Hepatocyte (in vitro differentiated cells): ENCODE data around the gene MRTFA. TPM values are rescaled to one million over a fixed set of nuclear protein-coding genes. Genes with fewer than 3 reads are reported as not detected.
"Not testable (repeated sequence)": the region's sequence is repeated elsewhere in the genome, so short reads cannot be mapped to it uniquely, and the experiment has no call there.

Experiments
- DNase-seq: peaks from one replicate; pipeline ENCODE4 v3.0.0-alpha.2; 2016; ENCODE audit warnings: low spot score
- H2AFZ ChIP-seq: fragments of 200-600 bp; sonication (generic); 2 replicates; pipeline ENCODE4 v1.6.0; 2016; ENCODE audit warnings: antibody characterized with exemption, mild to moderate bottlenecking
- H3K27ac ChIP-seq: fragments of 200-600 bp; sonication (generic); 2 replicates; pipeline ENCODE4 v1.5.1; 2016; ENCODE audit warnings: mild to moderate bottlenecking
- H3K27me3 ChIP-seq: fragments of 200-600 bp; sonication (generic); 2 replicates; pipeline ENCODE4 v1.6.1; 2016
- H3K36me3 ChIP-seq: fragments of 200-600 bp; sonication (generic); replicated peaks from 2 replicates; pipeline ENCODE4 v1.5.1; 2016; ENCODE audit warnings: low read depth; ENCODE audit not compliant: insufficient read depth
- H3K4me1 ChIP-seq: fragments of 200-600 bp; sonication (generic); 2 replicates; pipeline ENCODE4 v1.5.1; 2016; ENCODE audit warnings: mild to moderate bottlenecking, moderate library complexity; ENCODE audit not compliant: insufficient read depth
- H3K4me2 ChIP-seq: fragments of 200-600 bp; sonication (generic); 2 replicates; pipeline ENCODE4 v1.6.0; 2016
- H3K4me3 ChIP-seq: fragments of 200-600 bp; sonication (generic); 2 replicates; pipeline ENCODE4 v1.5.1; 2016; ENCODE audit warnings: mild to moderate bottlenecking
- H3K79me2 ChIP-seq: fragments of 200-600 bp; sonication (generic); 2 replicates; pipeline ENCODE4 v1.6.0; 2017; ENCODE audit warnings: mild to moderate bottlenecking
- H3K9me2 ChIP-seq: fragments of 200-600 bp; sonication (generic); replicated peaks from 2 replicates; pipeline ENCODE4 v1.6.0; 2017; ENCODE audit warnings: mild to moderate bottlenecking; ENCODE audit not compliant: insufficient read depth
- H3K9me3 ChIP-seq: fragments of 200-600 bp; sonication (generic); 2 replicates; pipeline ENCODE4 v1.5.1; 2016; ENCODE audit warnings: low read depth, mild to moderate bottlenecking
- H4K20me1 ChIP-seq: fragments of 200-600 bp; sonication (generic); 2 replicates; pipeline ENCODE4 v1.6.0; 2016; ENCODE audit warnings: mild to moderate bottlenecking; ENCODE audit not compliant: insufficient read depth, poor library complexity, severe bottlenecking
- CTCF ChIP-seq: fragments of 200-600 bp; sonication (generic); IDR thresholded peaks from 2 replicates; pipeline ENCODE4 v1.5.1; 2016; ENCODE audit warnings: antibody characterized with exemption, mild to moderate bottlenecking; ENCODE audit not compliant: poor library complexity
- EZH2 ChIP-seq: fragments of 200-600 bp; sonication (generic); IDR thresholded peaks from 2 replicates; pipeline ENCODE4 v1.6.1; 2016; ENCODE audit warnings: antibody characterized with exemption, mild to moderate bottlenecking, borderline replicate concordance
- EZH2phosphoT487 ChIP-seq: fragments of 200-600 bp; sonication (generic); IDR thresholded peaks from one replicate; pipeline ENCODE4 v1.6.1; 2018; ENCODE audit warnings: antibody characterized with exemption, mild to moderate bottlenecking, low read depth, moderate library complexity; ENCODE audit not compliant: unreplicated experiment, severe bottlenecking
- WGBS: methylation state at CpG from one replicate; pipeline ENCODE4 v1.1.6; 2016; ENCODE audit warnings: low lambda C conversion rate; ENCODE audit errors: missing lambda C conversion rate; 5-methylcytosine and 5-hydroxymethylcytosine counted together
- polyA plus RNA-seq: library from polyadenylated mRNA; unstranded; fragments of >200 nt; fragmentation: Nextera tagmentation; extraction: Ambion mirVana; gene quantifications from 2 replicates; pipeline ENCODE4 v1.2.1, GENCODE V29; 2016
- total RNA-seq: library from RNA; depleted of rRNA; stranded (reverse); fragments of >200 nt; gene quantifications from 2 replicates; pipeline ENCODE4 v1.2.3, GENCODE V29; 2014

MRTFA gene
- total and polyA plus RNA-seq, 2 experiments from 2014 or later, result 19.0 to 29.7 TPM

GRCh38 chr22:40540265-40540664 lies 96.3 kb downstream of the MRTFA start:
- TF ChIP-seq CTCF, result no peak

DNA sequence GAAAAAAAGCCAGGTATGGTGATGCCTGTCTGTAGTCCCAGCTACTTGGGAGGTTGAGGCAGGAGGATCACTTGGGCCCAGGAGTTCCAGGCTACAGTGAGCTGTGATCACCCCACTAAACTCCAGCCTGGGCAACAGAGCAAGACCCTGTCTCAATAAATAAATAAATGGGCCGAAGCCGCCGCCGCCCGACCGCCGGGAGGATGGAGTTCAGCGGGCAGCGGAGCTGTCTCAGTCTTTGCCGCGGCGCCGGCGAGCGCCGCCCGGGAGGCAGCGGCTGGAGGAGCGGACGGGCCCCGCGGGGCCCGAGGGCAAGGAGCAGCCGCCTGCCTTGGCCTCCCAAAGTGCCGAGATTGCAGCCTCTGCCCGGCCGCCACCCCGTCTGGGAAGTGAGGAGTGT lies 100.4 kb downstream of the MRTFA start:
- H3K9me3 ChIP-seq, H3K36me3 ChIP-seq, H2AFZ ChIP-seq, H3K9me2 ChIP-seq, H3K4me3 ChIP-seq, DNase-seq, H3K27me3 ChIP-seq, H3K27ac ChIP-seq, H3K4me2 ChIP-seq, H4K20me1 ChIP-seq: not testable (repeated sequence)
- 100% methylated on average over 17 of the region's 28 CpGs for WGBS
- Histone ChIP-seq H3K79me2 (peaks cover 18% of the 10 kb centered on the region), H3K4me1 (peaks cover 37% of the 10 kb centered on the region)

More at GRCh38 chr22:40540265-40540664, 96.3 kb downstream of the MRTFA start:
- Histone ChIP-seq H2AFZ (no peak overlapping the region), H3K9me3 (no peaks in the 10 kb centered on the region), H4K20me1 (no peaks in the 10 kb centered on the region), H3K27me3 (no peaks in the 10 kb centered on the region), H3K9me2 (no peaks in the 10 kb centered on the region), H3K4me2 (no peak overlapping the region), H3K79me2 (peaks cover 30% of the 10 kb centered on the region), H3K4me3 (no peak overlapping the region), H3K36me3 (no peaks in the 10 kb centered on the region), H3K27ac (no peak overlapping the region), H3K4me1 (peaks cover 3% of the 10 kb centered on the region)
- no peak for DNase-seq
- 85% methylated on average over 5 of the region's 5 CpGs for WGBS

DNA sequence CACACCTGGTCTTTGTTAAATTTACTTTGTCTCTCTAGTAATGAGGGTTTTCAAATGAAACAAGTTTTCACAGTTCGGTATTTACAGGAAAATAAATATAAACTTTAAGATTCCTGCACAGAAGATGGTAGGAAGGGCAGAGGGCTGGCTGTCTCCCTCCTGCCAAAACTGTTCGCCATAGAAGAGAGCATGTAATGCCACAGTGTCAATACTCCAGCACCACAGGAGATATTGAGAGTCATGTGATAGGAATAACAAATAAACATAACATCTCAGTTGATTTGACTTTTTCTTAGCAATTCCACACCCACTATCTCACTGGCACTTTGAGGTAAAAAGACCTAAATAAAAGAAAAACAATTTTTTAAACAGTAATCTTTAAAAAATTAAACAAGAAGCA lies 100.9 kb downstream of the MRTFA start:
- Histone ChIP-seq H3K27me3 (no peaks in the 10 kb centered on the region), H3K27ac (no peak overlapping the region), H3K4me2 (no peak overlapping the region), H3K79me2 (peaks cover 21% of the 10 kb centered on the region), H3K4me1 (peaks cover 37% of the 10 kb centered on the region), H3K4me3 (no peak overlapping the region), H3K9me2 (no peaks in the 10 kb centered on the region), H3K36me3 (no peaks in the 10 kb centered on the region), H3K9me3 (no peaks in the 10 kb centered on the region), H4K20me1 (no peaks in the 10 kb centered on the region), H2AFZ (no peak overlapping the region)
- DNase-seq, result no peak
- TF ChIP-seq CTCF (no peak), EZH2phosphoT487 (no peak), EZH2 (no peak)
- 78% methylated on average over 2 of the region's 2 CpGs for WGBS

- Histone ChIP-seq H3K9me3 (no peaks in the 10 kb centered on the region), H3K4me2 (peak overlapping the region; percentile 53), H3K27ac (peak overlapping the region; percentile 70), H3K36me3 (no peaks in the 10 kb centered on the region), H3K9me2 (no peaks in the 10 kb centered on the region), H3K4me1 (peaks cover 37% of the 10 kb centered on the region), H4K20me1 (no peaks in the 10 kb centered on the region), H3K27me3 (no peaks in the 10 kb centered on the region), H2AFZ (no peak overlapping the region), H3K79me2 (peaks cover 23% of the 10 kb centered on the region), H3K4me3 (no peak overlapping the region)
- no peak for TF ChIP-seq EZH2phosphoT487
- TF ChIP-seq CTCF, result no peak
- TF ChIP-seq EZH2, result no peak
- 60% methylated on average over 2 of the region's 2 CpGs for WGBS
- DNase-seq, result no peak
These were observed 101.4 kb downstream of the MRTFA start for GRCh38 chr22:40535189-40535512.
